ENCODE measurements around the gene CARD8. TPM values are rescaled to one million over a fixed set of nuclear protein-coding genes. Genes with fewer than 3 reads are reported as not detected.

CARD8 gene
- total and polyA plus RNA-seq, 2 of the 8 experiments (the other 6 are each of a cell fraction or from before 2014, with no cell fraction given), result 8.9 to 24.4 TPM

GRCh38 chr19:48247212-48247611 lies 8.5 kb downstream of the CARD8 start (continued):
- TF ChIP-seq MAX (IDR thresholded peaks at IDR 0.05) (no peak), SP4 (IDR thresholded peaks at IDR 0.05; ENCODE audit: low read length) (no peak), KDM4A (IDR thresholded peaks at IDR 0.05; ENCODE audit: low read depth, low read length, severe bottlenecking) (no peak), SIX5 (IDR thresholded peaks at IDR 0.05; ENCODE audit: low read depth, low read length) (no peak), SRF (IDR thresholded peaks at IDR 0.05; ENCODE audit: low read depth, low read length) (no peak), RFX5 (IDR thresholded peaks at IDR 0.05; ENCODE audit: borderline replicate concordance, low read depth, low read length) (no peak), CTBP2 (IDR thresholded peaks at IDR 0.05; ENCODE audit: borderline replicate concordance, insufficient read depth, insufficient read length, low read length) (no peak)

Measured in H1 (cell line).